Lower leg skin (tissue), 4 donors: Measurements from ENCODE around the gene SMIM12. TPM values are rescaled to one million over a fixed set of nuclear protein-coding genes. Genes with fewer than 3 reads are reported as not detected.

Experiments
- DNase-seq, 2 donors: peaks; one replicate each; pipeline ENCODE4 v3.0.0-alpha.2; 2019; ENCODE audit warnings: low spot score in 2 of 2
- H3K4me3 ChIP-seq: fragments of 200-600 bp; sonication (generic); 2 replicates; pipeline ENCODE4 v1.5.1; 2017; ENCODE audit warnings: mild to moderate bottlenecking, low read depth; ENCODE audit not compliant: poor library complexity, severe bottlenecking
- CTCF ChIP-seq, 3 donors: fragments of 450-650 bp; IDR thresholded peaks; one replicate each; pipeline ENCODE4 v1.5.1; 2016; ENCODE audit warnings: antibody characterized with exemption in 3 of 3, mild to moderate bottlenecking in 3 of 3, moderate library complexity in 2 of 3
- POLR2A ChIP-seq, 2 donors: fragments of 450-650 bp; IDR thresholded peaks; one replicate each; pipeline ENCODE4 v1.6.1; 2016 to 2017; ENCODE audit warnings: antibody characterized with exemption in 2 of 2, mild to moderate bottlenecking in 1 of 2, moderate library complexity in 1 of 2
- WGBS, 2 donors: methylation state at CpG; one replicate each; pipeline ENCODE4 v1.1.5; 2018; 5-methylcytosine and 5-hydroxymethylcytosine counted together
- intact Hi-C: fragments of 100-400 bp; cut with DNase I; formaldehyde crosslinking; loops from one replicate; pipeline ENCODE4 v1.15.0; 2023; ENCODE audit warnings: low total_unique reads
- total RNA-seq, 4 donors: library from RNA; depleted of rRNA; stranded (reverse); fragments of >200 nt; gene quantifications; one replicate each; pipeline ENCODE4 v1.1.0, GENCODE V29; 2016

The SMIM12 gene
- total RNA-seq, 4 donors from 2014 or later = 22.7 to 28.8 (median 25.7) TPM

- no peak for DNase-seq
- TF ChIP-seq CTCF (IDR thresholded peaks at IDR 0.05) (no peak), POLR2A (IDR thresholded peaks at IDR 0.05) (no peak)
- H3K4me3 ChIP-seq = no peak overlapping the region
- WGBS, 2 donors = 53 to 54% methylated on average over 3 of the region's 3 CpGs
- intact Hi-C loops = no loop called here
Observed at GRCh38 chr1:34806396-34806795, 53.2 kb downstream of the SMIM12 start.

GRCh38 chr1:34803770-34804169 lies 55.8 kb downstream of the SMIM12 start:
- no peak for TF ChIP-seq CTCF (IDR thresholded peaks at IDR 0.05)
- TF ChIP-seq POLR2A (IDR thresholded peaks at IDR 0.05) = no peak
- no peak for DNase-seq
- intact Hi-C loops = no loop called here
- 97 to 98% methylated on average over 3 of the region's 3 CpGs for WGBS, 2 donors
- no peak overlapping the region for H3K4me3 ChIP-seq

Other genes starting within 250 kb of the SMIM12 start
- gene GJB5, start 104.7 kb downstream of the SMIM12 start, total RNA-seq = 100 to 1,000 TPM; 105 to 156 (median 134) TPM
- gene GJB4, start 100.0 kb downstream of the SMIM12 start, total RNA-seq = 100 to 1,000 TPM in 1 of 4 donors, 10 to 100 TPM in 3; 44.2 to 146 (median 55.8) TPM
- 100 to 1,000 TPM; 204 to 314 (median 239) TPM for gene GJB3, start 78.5 kb downstream of the SMIM12 start, total RNA-seq
- gene GJA4, start 66.8 kb downstream of the SMIM12 start, total RNA-seq = 10 to 100 TPM in 3 of 4 donors, 1 to 10 TPM in 1; 2.9 to 30.8 (median 12.8) TPM
- under 1 TPM in 2 of 4 donors, not detected in 2; 0.07 to 0.19 TPM for gene DLGAP3, start 69.9 kb upstream of the SMIM12 start, total RNA-seq
- gene TMEM35B, start 125.6 kb upstream of the SMIM12 start, total RNA-seq = 10 to 100 TPM in 2 of 4 donors, 1 to 10 TPM in 2; 8.9 to 16.0 (median 12.5) TPM
- gene ZMYM6, start 172.2 kb upstream of the SMIM12 start, total RNA-seq = 10 to 100 TPM; 10.1 to 17.1 (median 11.7) TPM
- gene ZMYM1, start 219.6 kb upstream of the SMIM12 start, total RNA-seq = 10 to 100 TPM in 2 of 4 donors, 1 to 10 TPM in 2; 6.2 to 11.7 (median 9.8) TPM